NK-92 (cell line): ENCODE results near the gene SEC23IP.
"Not testable (repeated sequence)": the region's sequence is repeated elsewhere in the genome, so short reads cannot be mapped to it uniquely, and the experiment has no call there.

ENCODE experiments used
- DNase-seq: peaks from one replicate; lab custom pipeline; 2025; ENCODE audit not compliant: unreplicated experiment; lab: John Stamatoyannopoulos, UW

Gene SEC23IP

DNA sequence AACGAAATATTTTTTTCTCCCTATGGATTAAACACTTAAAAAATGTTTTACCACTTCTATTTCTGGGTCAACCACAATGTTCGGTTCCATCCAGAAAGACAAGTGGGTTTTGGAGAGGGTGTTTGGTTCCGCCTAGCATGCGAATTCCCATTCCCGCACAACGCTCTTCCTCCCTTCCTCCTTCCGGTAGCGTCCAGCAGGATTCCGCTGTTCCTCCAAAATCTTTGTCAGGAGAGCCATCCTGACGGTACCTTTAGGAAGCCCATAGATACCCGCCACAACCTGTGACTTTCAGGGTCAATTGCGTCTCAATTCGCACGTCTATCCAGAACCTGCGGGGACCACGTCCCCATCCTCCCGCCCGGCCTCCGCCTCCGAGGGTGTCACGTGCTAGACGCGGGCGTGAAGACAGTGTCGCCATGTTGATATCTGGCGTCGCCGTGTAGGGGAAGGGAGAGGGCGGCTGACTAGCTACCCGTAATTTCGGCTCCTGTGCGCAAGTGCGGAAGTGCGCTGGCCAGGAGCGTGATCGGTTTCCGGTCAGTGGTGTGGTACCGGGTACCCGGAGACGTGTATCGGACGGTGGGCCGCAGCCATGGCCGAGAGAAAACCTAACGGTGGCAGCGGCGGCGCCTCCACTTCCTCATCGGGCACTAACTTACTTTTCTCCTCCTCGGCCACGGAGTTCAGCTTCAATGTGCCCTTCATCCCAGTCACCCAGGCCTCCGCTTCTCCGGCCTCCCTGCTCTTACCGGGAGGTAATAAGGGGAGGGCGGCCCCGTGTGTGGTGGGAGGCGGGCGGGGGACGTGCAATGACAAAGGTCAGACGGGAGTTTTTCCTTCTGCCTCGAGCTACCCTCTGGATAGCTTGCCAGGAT, at the start of gene SEC23IP:
TSS of gene SEC23IP (plus strand) at position 543 of the 878 bp plus-strand sequence. CDS start at position 596, 53 bp downstream.
- DNase-seq: peak; percentile 32

DNA sequence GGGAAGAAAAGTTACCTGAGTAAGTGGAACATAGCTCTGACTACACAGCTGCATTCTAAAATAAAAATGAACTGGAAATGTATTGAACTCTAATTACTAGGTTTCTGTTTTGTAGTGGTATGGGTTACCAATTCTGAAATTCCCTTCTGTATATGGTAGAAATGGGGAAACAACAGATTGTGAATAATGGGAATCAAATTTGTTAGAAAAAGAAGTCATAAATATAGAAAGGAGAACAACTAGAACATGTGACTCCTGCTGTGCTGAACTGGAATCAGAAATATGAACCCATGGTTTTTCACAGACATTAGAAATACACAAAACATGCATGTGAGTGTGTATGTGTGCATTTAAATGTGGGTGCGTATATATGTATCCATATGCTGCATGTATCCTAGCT, 46.9 kb upstream of the SEC23IP start:
- no peak for DNase-seq

DNA sequence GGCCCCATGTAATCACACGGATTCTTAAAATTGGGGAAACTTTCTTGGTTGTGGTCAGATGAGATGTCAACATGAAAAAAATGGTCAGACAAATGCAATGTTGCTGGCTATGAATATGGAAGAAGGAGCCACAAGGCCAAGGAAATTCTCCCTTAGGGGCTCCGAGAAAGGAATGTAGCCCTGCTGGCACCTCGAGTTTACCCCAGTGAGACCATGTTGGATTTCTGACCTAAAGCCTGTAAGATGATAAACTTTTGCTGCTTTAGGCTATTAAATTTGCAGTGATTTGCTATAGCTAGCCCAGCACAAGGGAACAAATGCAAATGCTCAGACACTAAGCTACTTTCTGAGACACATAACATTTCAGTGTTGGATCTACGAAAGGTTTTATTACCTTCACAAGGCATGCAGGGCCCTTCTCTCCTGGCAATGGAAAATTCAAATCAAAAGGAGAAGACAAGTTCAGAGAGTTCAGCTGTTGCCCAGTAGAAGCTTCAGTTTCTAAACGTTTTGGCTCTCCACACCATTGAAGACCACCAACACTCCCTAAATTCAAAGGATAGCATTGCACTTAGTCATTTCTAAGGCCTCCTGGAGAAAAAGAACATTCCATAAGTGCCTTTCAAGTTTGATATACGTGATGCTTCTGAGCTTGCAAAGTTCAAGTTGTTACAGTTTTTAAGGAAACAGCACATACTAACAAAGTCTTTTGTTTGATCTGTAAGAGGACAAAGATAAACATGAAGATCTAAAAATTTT, 43.3 kb upstream of the SEC23IP start:
- no peak for DNase-seq

DNA sequence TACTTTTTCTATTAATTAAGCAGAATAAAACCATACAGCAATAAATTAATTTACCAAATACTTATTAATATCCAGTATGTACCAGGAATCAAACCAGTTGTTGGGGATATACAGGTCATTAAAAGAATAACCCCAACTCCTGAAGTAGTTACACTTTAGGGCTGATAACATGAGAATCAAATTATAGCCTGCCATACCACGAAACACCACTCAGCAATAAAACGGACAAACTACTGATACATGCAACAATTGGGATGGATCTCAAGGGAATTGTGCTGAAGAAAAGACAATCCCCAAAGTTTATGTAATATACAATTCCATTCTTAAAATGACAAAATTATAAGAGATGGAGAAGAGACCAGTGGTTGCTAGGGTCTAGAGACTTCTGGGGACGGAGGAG, 42.6 kb upstream of the SEC23IP start:
- no peak for DNase-seq

DNA sequence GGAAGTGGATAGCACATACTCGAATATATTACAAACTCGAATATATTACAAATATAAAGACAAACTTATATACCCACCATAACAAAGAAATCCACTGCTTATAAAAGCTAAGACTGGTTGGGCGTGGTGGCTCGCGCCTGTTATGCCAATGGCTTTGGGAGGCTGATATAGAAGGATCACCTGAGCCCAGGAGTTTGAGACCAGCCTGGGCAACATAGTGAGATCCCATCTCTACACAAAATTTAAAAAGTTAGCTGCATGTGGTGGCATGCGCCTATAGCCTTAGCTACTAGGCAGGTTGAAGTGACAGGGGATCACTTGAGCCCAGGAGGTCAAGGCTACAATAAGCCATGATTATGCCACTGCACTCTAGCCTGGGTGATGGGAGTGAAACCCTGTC, 40.3 kb upstream of the SEC23IP start:
- no peak for DNase-seq

DNA sequence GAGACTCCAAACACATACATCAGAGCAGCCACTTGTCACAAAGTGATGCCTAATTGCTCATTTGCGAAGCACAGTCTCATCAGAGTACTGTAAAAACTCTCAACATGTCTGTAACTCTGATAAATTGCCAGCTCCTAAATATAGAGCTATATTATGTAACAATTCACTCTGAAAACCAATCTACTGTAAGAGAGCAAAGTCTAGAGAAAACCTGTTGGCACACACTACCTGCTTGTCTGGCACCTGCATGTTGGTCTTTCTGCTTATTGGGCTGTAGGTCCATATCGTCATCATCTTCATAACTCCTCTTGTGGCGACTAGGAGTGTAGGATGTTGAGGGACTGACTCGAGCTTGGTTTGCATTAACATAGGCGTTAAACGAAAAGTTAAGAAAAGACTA, 39.7 kb upstream of the SEC23IP start:
- no peak for DNase-seq

DNA sequence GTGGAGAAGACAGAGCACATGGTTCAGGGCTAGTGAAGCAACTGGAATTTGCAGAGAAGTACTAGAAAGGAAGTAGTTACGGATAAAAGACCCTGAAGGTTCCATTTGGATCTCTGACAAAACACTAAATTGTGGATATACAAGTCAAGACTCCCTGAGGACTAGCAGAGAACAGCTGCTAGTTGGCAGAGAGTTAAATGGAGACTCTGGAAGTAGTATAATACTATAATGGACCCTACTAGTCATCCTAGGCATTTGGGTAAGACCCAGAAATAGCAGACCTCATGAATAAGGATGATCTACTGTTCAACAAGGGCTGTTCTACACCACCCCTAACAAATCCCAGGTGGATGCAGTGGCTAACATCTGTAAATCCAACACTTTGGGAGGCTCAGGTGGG, 39.0 kb upstream of the SEC23IP start:
- DNase-seq: no peak

DNA sequence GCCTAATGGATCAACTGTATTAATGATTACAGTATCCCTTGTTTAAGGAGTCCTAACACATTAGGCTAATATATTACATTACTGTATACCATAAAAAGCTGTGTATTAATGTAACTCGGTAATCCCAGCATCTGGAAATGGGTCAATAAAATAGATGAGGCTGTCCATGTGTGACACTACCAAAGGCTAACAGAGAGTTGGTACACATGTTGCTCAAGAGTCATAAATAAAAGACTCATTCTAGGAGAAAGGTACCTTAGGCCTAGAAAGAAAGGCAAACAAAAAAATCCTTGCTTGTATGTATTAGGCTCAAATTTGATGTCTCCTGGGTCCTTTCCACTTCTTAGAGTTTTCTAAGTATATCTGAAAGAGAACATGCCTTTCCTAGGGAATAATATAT, 34.5 kb upstream of the SEC23IP start:
- no peak for DNase-seq

DNA sequence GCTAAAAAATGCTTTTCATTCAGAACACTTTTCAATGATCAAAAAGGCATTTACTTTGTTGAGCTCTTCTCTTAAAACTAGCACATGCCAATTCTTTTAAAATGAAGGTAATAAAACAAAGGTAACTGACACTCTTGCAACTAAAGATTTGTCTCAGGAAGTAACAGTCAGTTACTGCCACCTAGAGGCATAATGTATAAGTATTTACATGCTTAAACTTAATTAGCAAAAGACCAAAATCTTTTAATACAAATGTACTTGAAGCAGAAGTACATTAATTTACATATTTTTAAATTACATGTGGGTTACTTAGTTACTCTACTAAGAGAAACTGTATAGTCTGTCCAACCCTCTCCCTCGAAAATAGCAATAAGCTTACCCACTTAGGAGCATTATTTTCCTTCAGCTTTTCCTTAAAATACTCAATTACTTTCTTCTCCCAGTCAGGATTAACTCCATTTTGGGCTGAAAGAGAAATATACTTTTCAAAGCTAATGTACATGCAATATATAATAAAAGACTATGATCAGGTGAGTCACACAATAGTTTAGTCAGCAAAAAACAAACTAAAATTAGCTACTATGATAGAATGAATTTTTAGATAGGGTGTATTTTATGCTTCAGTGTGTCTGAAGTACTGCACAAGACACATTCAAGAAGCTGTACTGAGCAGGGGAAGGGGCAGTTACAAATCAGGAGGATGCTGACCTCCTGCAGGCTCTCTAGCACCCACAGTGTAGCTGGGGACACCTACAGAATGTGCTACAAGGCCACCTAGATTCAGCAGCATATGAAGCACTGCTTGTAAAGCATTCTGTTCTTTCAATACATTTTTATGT, 32.9 kb upstream of the SEC23IP start:
- DNase-seq: no peak

DNA sequence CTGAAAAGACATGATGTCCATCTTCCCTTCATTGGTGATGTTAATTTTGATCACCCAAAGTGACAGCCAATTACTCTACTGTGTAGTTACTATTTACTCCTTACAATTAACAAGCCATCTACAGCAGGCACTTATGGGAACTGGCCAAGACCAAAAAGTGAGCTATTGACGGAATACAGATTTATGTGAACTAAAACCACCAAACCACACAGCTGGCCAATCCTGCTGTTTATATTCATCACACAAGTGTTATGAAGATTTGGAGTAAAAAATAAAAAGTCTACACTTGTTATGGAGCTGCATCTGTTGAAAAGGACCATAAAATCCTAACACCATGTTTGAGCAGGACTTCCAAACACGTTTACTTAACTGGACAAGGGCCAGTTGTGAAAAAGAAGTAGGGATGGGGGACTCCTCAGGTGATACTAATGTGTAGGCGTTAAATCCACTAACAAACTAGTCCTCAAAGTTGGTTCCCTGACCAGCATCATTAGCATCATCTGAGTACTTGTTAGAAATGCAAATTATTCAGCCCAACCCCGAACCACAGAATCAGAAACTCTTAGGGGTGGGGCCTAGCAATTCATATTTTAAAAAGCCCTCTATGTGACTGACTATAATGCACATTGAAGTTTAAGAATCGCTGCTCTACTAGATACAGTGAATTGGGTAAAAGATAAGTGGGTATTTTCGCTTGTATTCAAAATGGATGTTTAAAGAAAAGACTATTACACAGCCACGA, 31.5 kb upstream of the SEC23IP start:
- no peak for DNase-seq

DNA sequence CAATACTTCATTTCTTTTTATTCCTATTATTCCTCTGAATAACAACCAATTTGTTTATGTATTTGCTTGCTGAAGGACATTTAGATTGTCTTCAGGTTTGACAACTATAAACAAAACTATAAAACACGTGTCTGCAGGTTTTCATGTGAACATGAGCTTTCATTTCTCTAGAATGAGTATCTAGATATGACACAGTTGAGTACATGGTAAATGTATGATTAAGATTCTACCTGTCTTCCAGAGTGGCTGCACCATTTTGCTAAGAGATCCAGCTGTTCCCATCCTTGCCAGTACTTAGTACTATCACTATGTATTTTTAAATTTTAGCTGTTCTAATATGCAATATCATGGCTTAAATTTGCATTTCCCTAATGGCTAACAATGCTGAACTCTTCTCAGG, 30.0 kb upstream of the SEC23IP start:
- no peak for DNase-seq

DNA sequence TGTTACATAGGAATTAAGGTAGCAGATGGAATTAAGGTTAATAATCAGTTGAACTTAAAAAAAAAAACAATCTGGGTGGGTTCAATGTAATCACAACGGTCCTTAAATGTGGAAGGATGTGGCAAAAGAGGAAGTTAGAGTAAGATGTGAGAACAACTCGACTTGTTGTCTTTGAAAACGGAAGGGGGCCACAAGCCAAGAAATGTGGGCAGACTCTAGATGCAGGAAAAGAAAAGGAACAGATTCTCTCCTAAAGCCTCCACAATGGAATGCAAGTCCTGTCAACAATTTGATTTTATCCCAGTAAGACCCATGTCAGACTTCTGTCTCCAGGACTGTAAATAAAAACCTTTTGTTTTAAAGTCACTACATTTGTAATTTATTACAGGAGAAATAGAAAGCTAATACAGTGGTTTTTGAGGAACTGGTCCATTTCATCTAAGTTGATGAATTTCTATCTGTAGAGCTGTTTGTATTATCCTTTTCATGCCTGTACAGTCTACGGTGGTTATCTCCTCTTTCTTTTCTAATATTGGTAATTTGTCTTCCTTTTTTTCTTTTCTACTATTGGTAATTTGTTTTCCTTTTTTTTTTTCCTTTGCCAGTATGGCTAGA, 28.5 kb upstream of the SEC23IP start:
- DNase-seq: no peak

DNA sequence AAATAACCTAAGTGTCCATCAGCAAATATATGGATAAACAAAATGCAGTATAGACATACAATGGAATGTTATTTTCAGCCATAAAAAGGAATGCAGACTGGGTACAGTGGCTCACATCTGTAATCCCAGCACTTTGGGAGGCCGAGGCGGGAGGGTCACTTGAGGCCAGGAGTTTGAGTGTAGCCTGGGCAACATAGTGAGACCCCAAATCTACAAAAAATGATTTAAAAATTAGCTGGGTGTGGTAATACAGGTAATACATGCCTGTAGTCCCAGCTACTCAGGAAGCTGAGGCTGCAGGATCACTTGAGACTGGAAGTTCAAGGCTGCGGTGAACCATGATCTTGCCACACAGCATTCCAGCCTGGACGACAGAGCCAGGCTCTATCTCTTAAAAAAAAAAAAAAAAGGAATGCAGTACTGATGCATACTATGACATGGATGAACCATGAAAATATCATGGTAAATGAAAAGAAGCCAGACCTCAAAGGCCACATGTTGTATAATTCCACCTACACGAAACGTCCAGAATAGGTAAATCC, 26.8 kb upstream of the SEC23IP start:
- DNase-seq: no peak

DNA sequence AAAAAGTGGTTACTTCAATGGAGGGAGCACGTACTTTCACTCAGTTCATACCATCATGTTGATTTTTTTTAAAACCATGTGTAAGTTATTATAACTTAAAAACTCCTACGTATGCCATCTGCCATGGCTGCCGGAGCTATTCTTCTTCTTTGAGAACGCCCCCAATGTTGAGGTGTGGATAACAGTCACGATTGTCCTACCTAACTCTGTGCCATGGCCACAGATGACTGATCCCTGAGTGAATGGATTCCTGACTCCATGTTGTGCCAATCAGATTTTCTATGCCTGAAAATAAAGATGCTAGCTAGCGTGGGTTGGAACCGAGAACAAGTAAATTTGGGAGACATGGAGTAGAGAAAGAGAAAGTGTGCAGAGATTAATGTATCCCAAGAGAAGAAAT, 25.2 kb upstream of the SEC23IP start:
- DNase-seq: no peak

DNA sequence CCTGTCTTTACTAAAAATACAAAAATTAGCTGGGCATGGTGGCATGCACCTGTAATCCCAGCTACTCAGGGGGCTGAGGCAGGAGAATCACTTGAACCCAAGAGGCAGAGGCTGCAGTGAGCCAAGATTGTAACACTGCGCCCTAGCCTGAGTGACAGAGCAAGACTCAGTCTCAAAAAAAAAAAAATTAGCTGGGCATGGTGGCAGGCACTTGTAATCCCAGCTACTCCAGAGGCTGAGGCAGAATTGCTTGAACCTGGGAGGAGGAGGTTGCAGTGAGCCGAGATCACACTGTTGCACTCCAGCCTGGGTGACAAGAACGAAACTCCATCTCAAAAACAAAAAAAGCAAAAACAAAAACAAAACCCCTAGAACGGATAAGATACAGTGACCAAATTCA, 23.1 kb upstream of the SEC23IP start:
- DNase-seq: not testable (repeated sequence)

DNA sequence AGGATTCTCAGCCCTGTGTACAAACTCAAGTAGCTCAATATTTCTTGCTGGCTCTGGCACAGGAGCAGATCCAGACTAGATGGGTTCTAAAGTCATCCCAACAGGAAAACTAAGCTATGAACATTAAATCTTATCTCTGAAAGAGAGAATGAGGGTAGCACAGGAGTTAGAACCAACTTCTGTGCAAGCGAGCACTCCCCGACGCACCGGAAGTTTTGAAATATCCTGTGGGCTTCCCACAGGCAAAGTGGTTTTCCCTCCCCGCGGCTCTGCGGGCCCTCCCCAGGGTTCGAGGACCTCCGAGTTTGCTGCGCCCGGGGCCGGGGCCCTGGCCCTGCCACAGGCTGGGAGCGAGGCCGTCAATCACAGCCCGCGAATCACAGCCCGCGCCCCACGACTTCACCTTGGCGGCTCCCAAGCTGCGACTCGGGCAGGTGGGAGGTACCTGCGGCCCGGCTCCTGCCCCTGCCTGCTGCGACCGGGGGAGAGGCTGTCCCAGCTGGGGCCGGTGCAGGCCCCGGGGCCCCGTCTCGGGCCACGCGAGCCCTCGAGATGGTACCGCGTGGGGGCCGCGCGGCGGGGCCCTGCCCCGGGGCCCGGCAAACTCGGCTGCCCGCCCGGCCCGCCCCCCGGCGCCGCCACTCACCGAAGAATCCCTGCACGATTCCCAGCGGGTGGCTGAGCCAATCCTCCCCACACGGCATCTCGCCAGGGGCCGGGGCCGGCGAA, 20.5 kb upstream of the SEC23IP start:
- no peak for DNase-seq

DNA sequence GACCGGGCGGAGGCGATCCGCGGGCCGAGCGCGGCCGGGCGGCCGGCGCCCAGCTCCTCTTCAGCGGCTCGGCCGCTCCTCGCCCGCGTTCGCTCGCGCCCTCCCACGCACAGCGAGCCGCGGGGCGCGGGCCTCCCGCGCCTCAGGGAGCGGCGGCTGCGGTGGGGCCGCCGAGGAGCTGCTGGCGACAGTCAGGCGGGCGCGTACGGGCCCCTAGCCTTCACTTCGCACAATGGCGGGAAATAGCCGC, 20.0 kb upstream of the SEC23IP start, which contains the start of gene MCMBP:
TSS of gene MCMBP (minus strand) at position 234 of the 250 bp plus-strand sequence. CDS start 259 bp downstream, outside the sequence.
- no peak for DNase-seq

DNA sequence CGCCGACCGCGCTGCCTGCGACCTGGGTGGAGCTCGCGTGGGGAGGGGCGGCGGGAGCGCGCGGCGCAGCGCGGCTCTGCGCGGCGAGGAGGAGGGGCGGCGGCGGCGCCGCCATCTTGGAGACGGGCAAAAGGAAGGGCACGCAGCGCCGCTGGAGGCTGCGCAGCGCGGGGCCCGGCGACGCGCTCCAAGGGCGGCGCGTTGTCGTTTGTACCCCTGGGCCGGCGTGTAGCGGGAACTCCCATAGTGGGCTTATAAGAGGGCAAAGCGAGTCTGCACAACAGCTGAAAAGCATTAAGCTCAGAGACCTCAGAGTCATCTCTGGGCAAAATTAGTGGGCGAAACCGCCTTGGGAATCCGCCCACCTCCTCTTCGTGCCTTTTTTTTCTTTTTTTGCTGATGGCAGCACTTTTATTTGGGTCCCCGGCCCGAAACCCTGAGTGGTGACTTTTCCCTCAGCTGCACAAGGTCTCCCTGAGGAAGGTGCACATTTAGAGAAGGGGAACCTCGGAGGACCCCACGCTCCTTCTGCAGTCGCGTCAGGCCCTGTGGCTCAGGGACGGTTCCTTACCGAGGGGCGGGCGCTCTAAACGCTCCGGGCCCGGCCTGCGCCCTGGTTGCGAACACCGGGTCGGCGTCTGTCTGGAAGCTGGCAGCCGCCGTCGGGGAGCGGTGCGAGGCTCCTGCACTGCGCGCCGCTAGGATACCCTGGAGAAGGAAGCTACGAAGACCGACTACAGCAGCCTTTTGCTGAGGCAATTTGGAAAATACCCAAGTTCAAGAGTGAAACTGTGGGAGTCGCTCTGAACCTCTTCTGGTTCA, 19.5 kb upstream of the SEC23IP start:
- DNase-seq: peak; percentile 18

DNA sequence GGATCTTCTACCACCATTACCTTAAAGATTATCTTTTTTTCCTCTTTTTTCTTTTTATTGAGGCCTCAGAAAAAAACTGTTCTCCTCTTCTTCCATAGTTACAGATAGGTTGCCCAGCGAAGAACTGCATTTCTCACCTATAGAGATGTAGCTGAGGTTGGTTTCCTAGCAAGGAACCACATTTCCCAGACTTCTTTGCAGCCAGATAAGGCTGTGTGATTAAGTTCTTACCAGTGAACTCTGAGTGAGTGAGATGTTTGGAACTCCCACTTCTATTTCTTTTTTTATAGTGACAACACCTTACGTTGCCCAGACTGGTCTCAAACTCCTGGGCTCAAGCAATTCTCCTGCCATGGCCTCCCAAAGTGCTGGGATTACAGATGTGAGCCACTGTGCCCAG, 14.0 kb upstream of the SEC23IP start:
- DNase-seq: no peak
